ENCODE data around the gene BFSP2.

GRCh38 chr3:133377396-133377795 is 22.5 kb upstream of the BFSP2 start:
- no peak for TF ChIP-seq POLR2A (IDR thresholded peaks at IDR 0.05)
- TF ChIP-seq CTCF (IDR thresholded peaks at IDR 0.05): peak in 2 of 3 experiments; percentile 18 to 49
